ENCODE results near the gene BAZ2A. TPM values are rescaled to one million over a fixed set of nuclear protein-coding genes. Genes with fewer than 3 reads are reported as not detected.
A peak's percentile ranks its signal among the peaks of the same experiment; 100 is the strongest.

Gene BAZ2A
- total RNA-seq, 1 experiment from 2014 or later, result 115 TPM

DNA sequence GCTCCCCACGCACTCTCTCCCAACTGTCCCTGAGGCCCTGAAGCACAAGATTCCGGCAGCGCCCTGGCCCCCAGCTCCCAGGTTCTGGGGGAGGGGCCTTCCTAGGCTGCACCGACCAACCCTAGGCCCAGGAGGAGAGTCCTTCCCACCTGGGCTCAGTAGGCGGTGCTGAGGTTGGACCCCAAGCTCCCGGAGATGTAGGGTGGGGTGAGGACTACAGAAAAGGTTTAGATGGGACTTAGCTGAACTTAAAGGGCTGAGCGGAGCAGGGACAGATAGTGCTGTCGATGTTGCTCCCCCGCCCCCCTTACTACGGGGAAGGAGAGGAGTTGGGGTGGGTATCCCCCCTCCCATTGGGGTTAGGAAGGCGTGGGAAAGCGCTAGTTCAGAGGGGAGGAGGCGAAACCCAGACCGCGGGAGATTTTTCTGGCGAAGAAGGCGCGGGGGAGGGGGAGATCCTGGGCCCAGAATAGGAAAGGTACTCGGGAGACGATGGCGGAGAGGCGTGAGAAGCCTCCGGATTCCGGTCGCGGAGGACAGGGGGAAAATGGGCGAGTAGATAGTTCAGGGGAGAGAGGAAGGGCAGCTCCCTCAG is 4.2 kb upstream of the BAZ2A start:
- intact Hi-C loops (cut with micrococcal nuclease; ENCODE audit: unreplicated experiment), result loop anchor here (2.0 to 10.0 kb wide), 3 partner anchors 370 to 516 kb away; partner anchors contain the start of genes ZBTB39 and ZC3H10

DNA sequence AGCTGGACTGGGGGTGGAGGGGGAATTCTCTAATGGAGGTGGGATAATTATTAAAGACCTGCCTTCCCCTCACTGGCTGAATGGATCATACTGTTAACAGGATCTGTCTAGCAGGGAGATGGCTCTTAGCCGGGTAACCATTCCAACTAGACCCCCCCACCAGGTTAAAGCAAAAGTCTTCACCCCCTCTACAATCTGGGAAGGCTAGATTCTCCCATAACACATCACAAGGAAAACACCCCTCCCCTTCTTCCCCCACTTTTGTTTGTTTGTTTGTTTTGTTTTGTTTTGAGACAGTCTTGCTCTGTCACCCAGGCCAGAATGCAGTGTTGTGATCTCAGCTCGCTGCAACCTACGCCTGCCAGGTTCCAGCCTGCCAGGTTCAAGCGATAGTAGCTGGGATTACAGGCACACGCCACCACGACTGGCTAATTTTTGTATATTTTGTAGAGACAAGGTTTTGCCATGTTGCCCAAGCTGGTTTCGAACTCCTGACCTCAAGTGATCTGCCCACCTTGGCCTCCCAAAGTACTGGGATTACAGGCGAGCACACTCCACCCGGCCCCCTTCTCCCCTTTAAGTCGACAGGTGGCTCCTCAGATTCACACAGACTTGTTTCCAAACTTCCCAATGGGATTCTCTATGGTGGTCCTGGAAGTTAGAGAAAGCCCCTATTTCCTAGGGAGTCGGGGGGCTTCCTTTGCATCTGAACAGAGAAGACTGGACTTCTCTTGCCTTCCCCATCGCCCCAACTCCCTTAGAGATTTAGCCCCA is 3.5 kb upstream of the BAZ2A start:
- H3K79me2 ChIP-seq (ENCODE audit: low read depth), result peaks cover 61% of the 10 kb centered on the region
- H3K27me3 ChIP-seq (ENCODE audit: insufficient read depth, low read depth), result no peaks in the 10 kb centered on the region
- intact Hi-C loops (cut with micrococcal nuclease; ENCODE audit: unreplicated experiment), result loop anchor here (2.0 to 10.0 kb wide), 3 partner anchors 371 to 515 kb away; partner anchors contain the start of genes ZBTB39 and ZC3H10
- peaks cover 3% of the 10 kb centered on the region for H4K20me1 ChIP-seq (ENCODE audit: insufficient read depth)
- H3K4me3 ChIP-seq, result peak overlapping the region; percentile 91
- H3K36me3 ChIP-seq (ENCODE audit: low read depth), result peaks cover 10% of the 10 kb centered on the region
- H3F3A ChIP-seq (ENCODE audit: insufficient read depth, low read depth), result peaks cover 38% of the 10 kb centered on the region
- H2AFZ ChIP-seq, result peak overlapping the region; percentile 80; the same call in 1 of the 2 replicates
- peaks cover 40% of the 10 kb centered on the region for H3K4me1 ChIP-seq (replicated peaks; ENCODE audit: insufficient read depth)
- H3K27ac ChIP-seq, result peak overlapping the region; percentile 58
- ChIA-PET CTCF (interaction anchor here (0.7 kb wide), 1 partner anchor 387 kb away, joined by 6 read pairs; no protein-coding TSS in a partner anchor), POLR2A (ENCODE audit: unreplicated experiment) (interaction anchor here (0.5 to 1.0 kb wide), 7 partner anchors 92 to 383 kb away, joined by 3 to 11 read pairs (median 5); partner anchors contain the start of genes NACA and TAC3)
- BruUV-seq (replicated peaks), result no TSS peak
- H3K4me2 ChIP-seq, result peak overlapping the region; percentile 100
- H3K9me3 ChIP-seq (ENCODE audit: insufficient read depth, low read depth), result no peaks in the 10 kb centered on the region
- H3K9me2 ChIP-seq (ENCODE audit: insufficient read depth), result no peaks in the 10 kb centered on the region
- TF ChIP-seq, protein P1, sequence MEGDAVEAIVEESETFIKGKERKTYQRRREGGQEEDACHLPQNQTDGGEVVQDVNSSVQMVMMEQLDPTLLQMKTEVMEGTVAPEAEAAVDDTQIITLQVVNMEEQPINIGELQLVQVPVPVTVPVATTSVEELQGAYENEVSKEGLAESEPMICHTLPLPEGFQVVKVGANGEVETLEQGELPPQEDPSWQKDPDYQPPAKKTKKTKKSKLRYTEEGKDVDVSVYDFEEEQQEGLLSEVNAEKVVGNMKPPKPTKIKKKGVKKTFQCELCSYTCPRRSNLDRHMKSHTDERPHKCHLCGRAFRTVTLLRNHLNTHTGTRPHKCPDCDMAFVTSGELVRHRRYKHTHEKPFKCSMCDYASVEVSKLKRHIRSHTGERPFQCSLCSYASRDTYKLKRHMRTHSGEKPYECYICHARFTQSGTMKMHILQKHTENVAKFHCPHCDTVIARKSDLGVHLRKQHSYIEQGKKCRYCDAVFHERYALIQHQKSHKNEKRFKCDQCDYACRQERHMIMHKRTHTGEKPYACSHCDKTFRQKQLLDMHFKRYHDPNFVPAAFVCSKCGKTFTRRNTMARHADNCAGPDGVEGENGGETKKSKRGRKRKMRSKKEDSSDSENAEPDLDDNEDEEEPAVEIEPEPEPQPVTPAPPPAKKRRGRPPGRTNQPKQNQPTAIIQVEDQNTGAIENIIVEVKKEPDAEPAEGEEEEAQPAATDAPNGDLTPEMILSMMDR (conservative IDR thresholded peaks at IDR 0.05), result no peak
- no peak for TF ChIP-seq EZH2 (IDR thresholded peaks at IDR 0.05; ENCODE audit: low read depth)
- no peak for DNase-seq

More for the DNA sequence above, 4.2 kb upstream of the BAZ2A start:
- Histone ChIP-seq H3K36me3 (ENCODE audit: low read depth) (peaks cover 14% of the 10 kb centered on the region), H3K9me2 (ENCODE audit: insufficient read depth) (no peaks in the 10 kb centered on the region), H3F3A (ENCODE audit: insufficient read depth, low read depth) (peaks cover 43% of the 10 kb centered on the region), H4K20me1 (ENCODE audit: insufficient read depth) (peaks cover 3% of the 10 kb centered on the region; the same call in 1 of the 2 replicates), H2AFZ (peak overlapping the region; percentile 80), H3K4me2 (peak overlapping the region; percentile 100), H3K9me3 (ENCODE audit: insufficient read depth, low read depth) (no peaks in the 10 kb centered on the region), H3K4me1 (replicated peaks; ENCODE audit: insufficient read depth) (peaks cover 39% of the 10 kb centered on the region), H3K4me3 (peak overlapping the region; percentile 91), H3K27me3 (ENCODE audit: insufficient read depth, low read depth) (no peaks in the 10 kb centered on the region), H3K79me2 (ENCODE audit: low read depth) (peaks cover 58% of the 10 kb centered on the region), H3K27ac (peak overlapping the region; percentile 58)
- CTCF ChIA-PET, result no interaction called here
- no peak for TF ChIP-seq EZH2 (IDR thresholded peaks at IDR 0.05; ENCODE audit: low read depth)
- TF ChIP-seq, protein P1 (conservative IDR thresholded peaks at IDR 0.05), result no peak
- no TSS peak for BruUV-seq (replicated peaks)
- POLR2A ChIA-PET (ENCODE audit: unreplicated experiment), result interaction anchor here (0.5 to 1.0 kb wide), 7 partner anchors 12 to 382 kb away, joined by 3 to 11 read pairs (median 5); partner anchors contain the start of genes NACA and TAC3
- peak; percentile 74 to 87 for DNase-seq

DNA sequence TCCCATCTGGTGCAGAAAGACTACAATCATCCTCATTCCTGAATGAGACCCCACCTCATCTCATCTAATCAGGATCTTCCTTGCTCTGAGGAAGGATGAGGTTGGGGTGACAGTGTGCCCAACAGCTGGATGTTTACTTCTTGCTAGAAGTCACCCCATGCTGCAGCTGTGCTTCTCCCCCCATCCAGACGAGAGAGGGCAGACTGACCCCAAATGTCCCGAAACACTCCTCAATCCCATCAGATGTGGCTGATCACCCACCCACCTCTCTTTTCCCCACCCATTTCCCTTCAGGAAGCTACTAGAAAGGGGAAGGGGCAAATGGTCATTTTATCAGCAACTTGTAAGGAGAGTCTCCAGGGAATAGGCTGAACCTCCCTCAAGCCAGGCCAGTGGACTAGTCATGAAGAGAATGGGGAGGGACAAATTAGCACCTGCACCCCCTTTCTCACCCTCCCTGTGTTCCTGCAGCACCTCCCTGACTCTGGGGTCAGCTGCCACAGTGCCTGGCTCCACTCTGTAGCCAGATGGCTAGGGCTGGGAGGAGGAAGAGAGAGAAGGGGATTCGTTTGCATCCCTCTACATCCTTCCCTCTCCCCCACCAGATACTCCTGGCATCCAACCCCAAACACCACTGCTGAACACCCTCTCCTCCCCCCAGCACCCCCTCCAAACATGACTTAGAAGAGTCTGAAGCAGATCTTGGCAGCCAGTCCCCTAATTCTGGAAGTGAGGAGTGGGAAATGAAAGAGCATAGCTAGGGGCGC is 2.8 kb upstream of the BAZ2A start:
- peak overlapping the region; percentile 100 for H3K4me2 ChIP-seq
- intact Hi-C loops (cut with micrococcal nuclease; ENCODE audit: unreplicated experiment), result loop anchor here (10.0 kb wide), 2 partner anchors 372 to 438 kb away; partner anchors contain the start of gene ZBTB39
- H3K27ac ChIP-seq, result no peak overlapping the region
- DNase-seq, result no peak
- H2AFZ ChIP-seq, result no peak overlapping the region
- H3K27me3 ChIP-seq (ENCODE audit: insufficient read depth, low read depth), result no peaks in the 10 kb centered on the region
- peaks cover 9% of the 10 kb centered on the region for H4K20me1 ChIP-seq (ENCODE audit: insufficient read depth)
- peak overlapping the region; percentile 35; the same call in 1 of the 2 replicates for H3K4me3 ChIP-seq
- H3K9me2 ChIP-seq (ENCODE audit: insufficient read depth), result no peaks in the 10 kb centered on the region
- CTCF ChIA-PET, result no interaction called here
- BruUV-seq (replicated peaks), result no TSS peak
- H3K4me1 ChIP-seq (replicated peaks; ENCODE audit: insufficient read depth), result peaks cover 47% of the 10 kb centered on the region
- H3K9me3 ChIP-seq (ENCODE audit: insufficient read depth, low read depth), result no peaks in the 10 kb centered on the region
- H3K36me3 ChIP-seq (ENCODE audit: low read depth), result peaks cover 2% of the 10 kb centered on the region
- TF ChIP-seq EZH2 (IDR thresholded peaks at IDR 0.05; ENCODE audit: low read depth), result no peak
- TF ChIP-seq, protein P1 (conservative IDR thresholded peaks at IDR 0.05), result no peak
- peaks cover 33% of the 10 kb centered on the region for H3F3A ChIP-seq (ENCODE audit: insufficient read depth, low read depth)
- peaks cover 69% of the 10 kb centered on the region for H3K79me2 ChIP-seq (ENCODE audit: low read depth)
- POLR2A ChIA-PET (ENCODE audit: unreplicated experiment), result interaction anchor here (0.6 to 0.8 kb wide), 2 partner anchors 110 to 246 kb away, joined by 4 to 5 read pairs; no protein-coding TSS in a partner anchor
